HEK293 (cell line): ENCODE data around the gene HECTD4.

Experiments used
- AEBP2 ChIP-seq: fragments of 450-650 bp; formaldehyde crosslinking; IDR thresholded peaks from 2 replicates; pipeline ENCODE4 v1.5.1; 2016; ENCODE audit warnings: missing biosample characterization, missing genetic modification characterization, borderline replicate concordance
- ATF2 ChIP-seq: fragments of 450-650 bp; formaldehyde crosslinking; IDR thresholded peaks from 2 replicates; pipeline ENCODE4 v1.5.1; 2016; ENCODE audit warnings: missing biosample characterization, missing genetic modification characterization, low read depth
- GFI1B ChIP-seq: fragments of 450-650 bp; formaldehyde crosslinking; IDR thresholded peaks from 2 replicates; pipeline ENCODE4 v1.5.1; 2016; ENCODE audit warnings: missing biosample characterization, missing genetic modification characterization
- GLIS1 ChIP-seq: fragments of 450-650 bp; formaldehyde crosslinking; IDR thresholded peaks from 2 replicates; pipeline ENCODE4 v1.5.1; 2016; ENCODE audit warnings: missing biosample characterization, missing genetic modification characterization
- HOXC10 ChIP-seq: sonication (generic); formaldehyde crosslinking; IDR thresholded peaks from 2 replicates; pipeline ENCODE4 v1.8.1; 2023; ENCODE audit warnings: mild to moderate bottlenecking, missing genetic modification reagents
- IKZF3 ChIP-seq: fragments of 450-650 bp; IDR thresholded peaks from 2 replicates; pipeline ENCODE4 v1.5.0; 2018; ENCODE audit warnings: missing biosample characterization, mild to moderate bottlenecking, missing genetic modification characterization, moderate library complexity
- KLF7 ChIP-seq: fragments of 450-650 bp; formaldehyde crosslinking; IDR thresholded peaks from 2 replicates; pipeline ENCODE4 v1.5.1; 2016; ENCODE audit warnings: missing biosample characterization, missing genetic modification characterization, borderline replicate concordance
- OSR2 ChIP-seq: fragments of 450-650 bp; formaldehyde crosslinking; IDR thresholded peaks from 2 replicates; pipeline ENCODE4 v1.5.1; 2016; ENCODE audit warnings: missing biosample characterization, missing genetic modification characterization
- REST ChIP-seq: fragments of 450-650 bp; formaldehyde crosslinking; IDR thresholded peaks from 2 replicates; pipeline ENCODE4 v1.5.1; 2016; ENCODE audit warnings: missing biosample characterization, missing genetic modification characterization
- SETDB1 ChIP-seq: IDR thresholded peaks from one replicate; pipeline ENCODE4 v1.6.1; 2017; ENCODE audit warnings: mild to moderate bottlenecking, low read length, moderate library complexity, mixed read lengths; ENCODE audit not compliant: insufficient read length
- WT1 ChIP-seq: fragments of 450-650 bp; formaldehyde crosslinking; IDR thresholded peaks from 2 replicates; pipeline ENCODE4 v1.5.1; 2016; ENCODE audit warnings: missing biosample characterization, missing genetic modification characterization
- ZBTB6 ChIP-seq: fragments of 450-650 bp; formaldehyde crosslinking; IDR thresholded peaks from 2 replicates; pipeline ENCODE4 v1.5.1; 2017; ENCODE audit warnings: missing biosample characterization, missing genetic modification characterization
- ZBTB7A ChIP-seq: fragments of 450-650 bp; formaldehyde crosslinking; IDR thresholded peaks from 2 replicates; pipeline ENCODE4 v1.5.1; 2016; ENCODE audit warnings: low read depth, missing biosample characterization, missing genetic modification characterization
- ZNF112 ChIP-seq: fragments of 450-650 bp; formaldehyde crosslinking; IDR thresholded peaks from 2 replicates; pipeline ENCODE4 v1.5.0; 2017; ENCODE audit warnings: missing biosample characterization, missing genetic modification characterization
- ZNF138 ChIP-seq: fragments of 450-650 bp; formaldehyde crosslinking; IDR thresholded peaks from 2 replicates; pipeline ENCODE4 v1.5.1; 2016; ENCODE audit warnings: missing biosample characterization, missing genetic modification characterization, borderline replicate concordance
- ZNF155 ChIP-seq: fragments of 450-650 bp; formaldehyde crosslinking; IDR thresholded peaks from 2 replicates; pipeline ENCODE4 v1.5.1; 2016; ENCODE audit warnings: missing biosample characterization, missing genetic modification characterization
- ZNF211 ChIP-seq: fragments of 450-650 bp; formaldehyde crosslinking; IDR thresholded peaks from 2 replicates; pipeline ENCODE4 v1.5.1; 2016; ENCODE audit warnings: low read depth, missing biosample characterization, missing genetic modification characterization
- ZNF324 ChIP-seq: fragments of 450-650 bp; formaldehyde crosslinking; IDR thresholded peaks from 2 replicates; pipeline ENCODE4 v1.5.1; 2016; ENCODE audit warnings: missing biosample characterization, missing genetic modification characterization
- ZNF350 ChIP-seq: fragments of 450-650 bp; formaldehyde crosslinking; IDR thresholded peaks from 2 replicates; pipeline ENCODE4 v1.5.0; 2017; ENCODE audit warnings: missing biosample characterization, mild to moderate bottlenecking, missing genetic modification characterization
- ZNF354C ChIP-seq: fragments of 450-650 bp; formaldehyde crosslinking; IDR thresholded peaks from 2 replicates; pipeline ENCODE4 v1.5.1; 2016; ENCODE audit warnings: missing biosample characterization, missing genetic modification characterization, low read depth, borderline replicate concordance
- ZNF488 ChIP-seq: fragments of 450-650 bp; formaldehyde crosslinking; IDR thresholded peaks from 2 replicates; pipeline ENCODE4 v1.5.1; 2016; ENCODE audit warnings: missing biosample characterization, missing genetic modification characterization
- ZNF544 ChIP-seq: fragments of 450-650 bp; formaldehyde crosslinking; IDR thresholded peaks from 2 replicates; pipeline ENCODE4 v1.5.0; 2017; ENCODE audit warnings: missing biosample characterization, missing genetic modification characterization
- ZNF571 ChIP-seq: fragments of 450-650 bp; formaldehyde crosslinking; IDR thresholded peaks from 2 replicates; pipeline ENCODE4 v1.5.0; 2017; ENCODE audit warnings: missing biosample characterization, missing genetic modification characterization
- ZNF580 ChIP-seq: fragments of 450-650 bp; formaldehyde crosslinking; IDR thresholded peaks from 2 replicates; pipeline ENCODE4 v1.5.1; 2016; ENCODE audit warnings: missing biosample characterization, missing genetic modification characterization
- ZNF623 ChIP-seq: fragments of 450-650 bp; formaldehyde crosslinking; IDR thresholded peaks from 2 replicates; pipeline ENCODE4 v1.5.1; 2016; ENCODE audit warnings: missing biosample characterization, missing genetic modification characterization
- ZNF639 ChIP-seq: fragments of 450-650 bp; formaldehyde crosslinking; IDR thresholded peaks from 2 replicates; pipeline ENCODE4 v1.5.1; 2016; ENCODE audit warnings: missing biosample characterization, missing genetic modification characterization
- ZNF692 ChIP-seq: fragments of 450-650 bp; formaldehyde crosslinking; IDR thresholded peaks from 2 replicates; pipeline ENCODE4 v1.5.1; 2016; ENCODE audit warnings: missing biosample characterization, missing genetic modification characterization
- ZNF837 ChIP-seq: fragments of 450-650 bp; formaldehyde crosslinking; IDR thresholded peaks from 2 replicates; pipeline ENCODE4 v1.5.1; 2016; ENCODE audit warnings: missing biosample characterization, missing genetic modification characterization

Gene HECTD4

GRCh38 chr12:112418608-112419296 is 36.5 kb upstream of the HECTD4 start, which contains the start of gene PTPN11 (continued):
- TF ChIP-seq ZNF155: no peak
- TF ChIP-seq GFI1B: no peak
- no peak for TF ChIP-seq ZNF354C (tag by site-specific recombination)
- TF ChIP-seq REST (tag by site-specific recombination): no peak
- TF ChIP-seq ZNF692: no peak; the same call in none of the 2 replicates
- TF ChIP-seq ZNF623: no peak
- no peak for TF ChIP-seq ZNF112
- peak; percentile 35; the same call in 1 of the 2 replicates for TF ChIP-seq WT1 (tag by site-specific recombination)
- TF ChIP-seq ZNF580 (tag by site-specific recombination): no peak
- no peak for TF ChIP-seq HOXC10 (CRISPR knock-in tag)
- no peak for TF ChIP-seq KLF7 (tag by site-specific recombination)
- no peak for TF ChIP-seq SETDB1
- no peak for TF ChIP-seq ZBTB6 (tag by site-specific recombination)
- TF ChIP-seq ZNF639: no peak
- TF ChIP-seq GLIS1 (tag by site-specific recombination): peak; percentile 86
- no peak for TF ChIP-seq ZNF571 (tag by site-specific recombination)
- no peak for TF ChIP-seq ZNF544 (tag by site-specific recombination)
- TF ChIP-seq ZBTB7A (tag by site-specific recombination): no peak; the same call in 1 of the 2 replicates
- TF ChIP-seq AEBP2 (tag by site-specific recombination): no peak
- TF ChIP-seq ZNF488: no peak; the same call in 1 of the 2 replicates
- TF ChIP-seq OSR2 (tag by site-specific recombination): no peak; the same call in 1 of the 2 replicates
- TF ChIP-seq ZNF350 (tag by site-specific recombination): no peak
- 0 out of 2 replicates have a peak, but pooled peaks have one; percentile 62 for TF ChIP-seq IKZF3 (tag by site-specific recombination)
- no peak for TF ChIP-seq ZNF211 (tag by site-specific recombination)
- no peak for TF ChIP-seq ZNF837 (tag by site-specific recombination)
- TF ChIP-seq ZNF324 (tag by site-specific recombination): no peak
- TF ChIP-seq ZNF138 (tag by site-specific recombination): no peak
- peak; percentile 58; the same call in 1 of the 2 replicates for TF ChIP-seq ATF2 (tag by site-specific recombination)
